ENCODE data around the gene ERGIC2.
"Not testable (repeated sequence)": the region's sequence is repeated elsewhere in the genome, so short reads cannot be mapped to it uniquely, and the experiment has no call there.

ERGIC2 gene

DNA sequence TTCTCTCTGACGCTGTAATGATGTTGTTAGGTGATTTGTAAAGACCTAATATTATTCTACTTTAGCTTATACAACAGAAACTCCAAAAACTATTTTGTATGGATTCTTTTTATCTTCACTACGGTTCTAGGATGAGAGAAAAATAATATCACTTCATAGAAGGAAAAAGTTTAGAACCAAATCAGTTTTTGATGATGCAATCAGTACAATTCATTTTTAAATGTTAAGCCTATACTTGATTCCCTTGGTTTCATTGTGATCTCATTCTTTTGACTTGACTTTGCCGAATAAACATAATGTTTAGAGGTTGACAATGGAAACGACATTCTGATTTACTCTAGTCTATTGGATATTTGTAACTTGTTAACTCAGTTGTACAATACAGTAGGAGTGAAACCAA lies 24.6 kb upstream of the ERGIC2 start:
- Histone ChIP-seq H3K36me3 (ENCODE audit: control insufficient read depth, insufficient read depth, low read length) (no peaks in the 10 kb centered on the region), H3K4me3 (ENCODE audit: insufficient read depth, low read depth, low read length, poor library complexity, severe bottlenecking) (no peak overlapping the region), H3K4me1 (ENCODE audit: control insufficient read depth, insufficient read depth, low read length, poor library complexity, severe bottlenecking) (no peaks in the 10 kb centered on the region), H3K27me3 (replicated peaks; ENCODE audit: control insufficient read depth, insufficient read depth, low read length, poor library complexity, severe bottlenecking) (no peaks in the 10 kb centered on the region), H3K27ac (ENCODE audit: insufficient read depth, low read length, poor library complexity, severe bottlenecking) (no peak overlapping the region), H3K9me3 (ENCODE audit: control insufficient read depth, low read length) (no peaks in the 10 kb centered on the region)
- no peak for DNase-seq

DNA sequence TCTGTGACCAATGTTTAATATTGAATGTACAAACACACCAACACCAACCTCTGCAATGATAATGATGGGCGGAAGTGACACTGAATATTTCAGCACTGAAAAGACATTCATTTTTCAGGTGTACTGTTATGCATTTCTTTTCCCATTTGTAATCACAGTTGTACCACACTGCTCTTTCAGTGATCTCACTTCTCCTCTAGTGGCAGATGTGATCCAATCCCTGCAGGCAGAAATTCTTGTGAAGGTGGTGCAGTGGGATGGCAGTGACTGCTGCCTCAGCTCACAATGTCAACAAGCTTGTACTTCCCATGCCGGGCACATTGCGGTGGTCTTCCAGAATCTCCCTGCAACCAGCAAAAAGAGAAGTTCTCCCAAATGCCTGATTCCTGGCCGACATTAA lies 23.0 kb upstream of the ERGIC2 start:
- Histone ChIP-seq H3K27ac (ENCODE audit: insufficient read depth, low read length, poor library complexity, severe bottlenecking) (no peak overlapping the region), H3K36me3 (ENCODE audit: control insufficient read depth, insufficient read depth, low read length) (no peaks in the 10 kb centered on the region), H3K4me3 (ENCODE audit: insufficient read depth, low read depth, low read length, poor library complexity, severe bottlenecking) (no peak overlapping the region), H3K4me1 (ENCODE audit: control insufficient read depth, insufficient read depth, low read length, poor library complexity, severe bottlenecking) (no peaks in the 10 kb centered on the region), H3K9me3 (ENCODE audit: control insufficient read depth, low read length) (no peaks in the 10 kb centered on the region), H3K27me3 (replicated peaks; ENCODE audit: control insufficient read depth, insufficient read depth, low read length, poor library complexity, severe bottlenecking) (no peaks in the 10 kb centered on the region)
- DNase-seq, result no peak

DNA sequence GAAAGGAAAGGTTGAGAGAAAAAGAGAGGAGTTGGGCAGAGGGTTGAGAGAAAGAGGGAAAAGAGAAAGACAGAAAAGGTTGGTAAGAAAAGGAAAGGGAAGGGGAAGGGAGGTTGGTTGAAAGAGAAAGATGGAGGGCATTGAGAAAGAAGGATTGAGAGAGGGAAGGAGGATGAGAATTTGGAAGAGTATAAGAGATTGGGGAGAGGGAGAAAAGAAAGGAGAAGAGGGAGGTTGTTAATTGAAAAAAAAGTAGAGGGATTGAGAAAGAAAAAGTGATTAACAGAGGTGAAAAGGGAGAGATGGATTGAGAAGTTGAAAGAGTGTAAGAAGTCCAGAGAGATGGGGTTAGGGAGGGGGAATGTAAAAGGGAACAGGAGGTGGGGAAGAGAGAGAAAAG lies 21.5 kb upstream of the ERGIC2 start:
- no peaks in the 10 kb centered on the region for H3K4me1 ChIP-seq (ENCODE audit: control insufficient read depth, insufficient read depth, low read length, poor library complexity, severe bottlenecking)
- no peak for DNase-seq

DNA sequence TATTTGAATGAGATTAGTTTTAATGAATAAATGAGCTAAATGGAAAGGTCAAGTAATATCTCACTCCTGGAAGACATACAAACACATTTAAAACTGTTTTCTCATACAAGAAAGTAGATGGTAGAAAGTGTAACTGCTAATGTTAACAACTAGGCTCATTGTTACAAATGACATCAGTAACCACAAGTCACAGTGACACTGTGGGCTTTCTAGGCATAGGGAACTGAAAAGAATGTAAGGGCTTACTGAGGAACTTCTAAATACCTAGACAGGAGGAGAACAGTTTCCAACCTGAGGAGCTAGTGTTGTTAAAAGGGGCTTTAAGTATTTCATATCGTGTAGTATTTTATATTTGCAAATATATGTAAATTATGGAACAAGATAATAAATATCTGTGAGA lies 17.5 kb upstream of the ERGIC2 start:
- DNase-seq, result no peak
- H3K4me3 ChIP-seq (ENCODE audit: insufficient read depth, low read depth, low read length, poor library complexity, severe bottlenecking), result no peak overlapping the region
- H3K9me3 ChIP-seq (ENCODE audit: control insufficient read depth, low read length), result no peaks in the 10 kb centered on the region
- H3K36me3 ChIP-seq (ENCODE audit: control insufficient read depth, insufficient read depth, low read length), result no peaks in the 10 kb centered on the region
- no peak overlapping the region for H3K27ac ChIP-seq (ENCODE audit: insufficient read depth, low read length, poor library complexity, severe bottlenecking)
- H3K4me1 ChIP-seq (ENCODE audit: control insufficient read depth, insufficient read depth, low read length, poor library complexity, severe bottlenecking), result no peaks in the 10 kb centered on the region
- H3K27me3 ChIP-seq (replicated peaks; ENCODE audit: control insufficient read depth, insufficient read depth, low read length, poor library complexity, severe bottlenecking), result no peaks in the 10 kb centered on the region

More for the DNA sequence above, 21.5 kb upstream of the ERGIC2 start:
- H3K9me3 ChIP-seq (ENCODE audit: control insufficient read depth, low read length), result no peaks in the 10 kb centered on the region
- H3K27ac ChIP-seq (ENCODE audit: insufficient read depth, low read length, poor library complexity, severe bottlenecking), result no peak overlapping the region
- no peaks in the 10 kb centered on the region for H3K36me3 ChIP-seq (ENCODE audit: control insufficient read depth, insufficient read depth, low read length)
- no peaks in the 10 kb centered on the region for H3K27me3 ChIP-seq (replicated peaks; ENCODE audit: control insufficient read depth, insufficient read depth, low read length, poor library complexity, severe bottlenecking)
- H3K4me3 ChIP-seq (ENCODE audit: insufficient read depth, low read depth, low read length, poor library complexity, severe bottlenecking), result no peak overlapping the region

DNA sequence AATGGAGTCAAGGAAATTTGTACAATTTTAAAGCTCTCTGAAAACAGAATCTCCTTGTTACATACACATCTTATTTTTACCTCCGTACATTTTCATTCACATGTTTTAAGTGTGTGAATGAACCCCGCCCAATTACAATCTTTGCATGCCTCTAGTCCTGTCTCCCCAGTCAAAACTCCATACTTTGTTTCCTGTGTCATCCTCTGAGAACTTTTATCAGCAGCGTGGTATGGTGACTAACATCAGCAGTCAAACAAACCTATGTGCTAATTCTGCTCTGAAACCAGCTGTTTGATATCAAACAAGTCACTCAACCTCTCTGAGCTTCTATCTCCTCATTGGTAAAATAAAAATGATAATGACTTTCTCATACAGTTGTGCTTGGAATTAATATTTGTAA lies 15.8 kb upstream of the ERGIC2 start:
- H3K9me3 ChIP-seq (ENCODE audit: control insufficient read depth, low read length), result no peaks in the 10 kb centered on the region
- no peaks in the 10 kb centered on the region for H3K36me3 ChIP-seq (ENCODE audit: control insufficient read depth, insufficient read depth, low read length)
- H3K27me3 ChIP-seq (replicated peaks; ENCODE audit: control insufficient read depth, insufficient read depth, low read length, poor library complexity, severe bottlenecking), result no peaks in the 10 kb centered on the region
- H3K4me1 ChIP-seq (ENCODE audit: control insufficient read depth, insufficient read depth, low read length, poor library complexity, severe bottlenecking), result no peaks in the 10 kb centered on the region
- no peak overlapping the region for H3K4me3 ChIP-seq (ENCODE audit: insufficient read depth, low read depth, low read length, poor library complexity, severe bottlenecking)
- H3K27ac ChIP-seq (ENCODE audit: insufficient read depth, low read length, poor library complexity, severe bottlenecking), result no peak overlapping the region
- DNase-seq, result no peak

DNA sequence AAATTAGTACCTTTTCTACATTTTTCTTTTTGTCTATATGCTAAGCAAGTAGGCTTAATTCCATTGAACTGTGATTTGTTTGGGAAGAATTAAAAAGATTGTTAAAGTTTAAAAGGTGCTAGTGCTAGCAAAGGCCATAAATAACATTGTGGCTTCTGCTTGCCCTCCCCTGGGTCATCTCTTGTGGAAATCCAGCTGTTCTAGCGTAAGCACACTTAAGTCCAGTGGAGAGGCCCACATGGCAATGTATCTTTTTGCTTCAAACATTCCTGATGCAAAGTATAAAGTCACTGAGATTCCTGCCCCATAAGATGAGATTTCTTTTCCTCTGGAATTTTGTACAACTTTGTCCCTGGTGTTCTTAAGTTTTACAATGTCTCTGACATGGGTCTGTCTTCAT lies 14.4 kb upstream of the ERGIC2 start:
- Histone ChIP-seq H3K27ac (ENCODE audit: insufficient read depth, low read length, poor library complexity, severe bottlenecking) (no peak overlapping the region), H3K4me3 (ENCODE audit: insufficient read depth, low read depth, low read length, poor library complexity, severe bottlenecking) (no peak overlapping the region), H3K27me3 (replicated peaks; ENCODE audit: control insufficient read depth, insufficient read depth, low read length, poor library complexity, severe bottlenecking) (no peaks in the 10 kb centered on the region), H3K4me1 (ENCODE audit: control insufficient read depth, insufficient read depth, low read length, poor library complexity, severe bottlenecking) (peaks cover 3% of the 10 kb centered on the region), H3K36me3 (ENCODE audit: control insufficient read depth, insufficient read depth, low read length) (no peaks in the 10 kb centered on the region), H3K9me3 (ENCODE audit: control insufficient read depth, low read length) (no peaks in the 10 kb centered on the region)
- no peak for DNase-seq

DNA sequence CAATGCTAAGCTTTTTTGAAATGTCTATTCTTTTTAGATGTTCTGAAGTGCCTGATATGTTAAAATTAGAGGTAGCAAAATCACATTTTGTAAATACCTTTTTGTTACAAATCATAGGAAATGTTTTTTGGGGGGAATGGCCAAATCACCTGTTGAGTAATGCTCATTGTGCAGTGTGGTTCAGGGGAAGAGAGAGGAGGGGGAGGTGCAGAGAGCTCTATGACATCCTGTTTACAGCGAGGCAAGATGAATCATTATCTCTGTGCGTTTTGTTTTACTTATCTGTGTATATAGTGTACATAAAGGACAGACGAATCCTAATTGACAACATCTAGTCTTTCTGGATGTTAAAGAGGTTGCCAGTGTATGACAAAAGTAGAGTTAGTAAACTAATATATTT lies 9.4 kb upstream of the ERGIC2 start:
- DNase-seq, result peak in 1 of 3 donors; percentile 6
- H3K27me3 ChIP-seq (replicated peaks; ENCODE audit: control insufficient read depth, insufficient read depth, low read length, poor library complexity, severe bottlenecking); H3K4me3 ChIP-seq (ENCODE audit: insufficient read depth, low read depth, low read length, poor library complexity, severe bottlenecking); H3K4me1 ChIP-seq (ENCODE audit: control insufficient read depth, insufficient read depth, low read length, poor library complexity, severe bottlenecking); H3K9me3 ChIP-seq (ENCODE audit: control insufficient read depth, low read length); H3K36me3 ChIP-seq (ENCODE audit: control insufficient read depth, insufficient read depth, low read length): not testable (repeated sequence)
- H3K27ac ChIP-seq (ENCODE audit: insufficient read depth, low read length, poor library complexity, severe bottlenecking), result peak overlapping the region; percentile 18

DNA sequence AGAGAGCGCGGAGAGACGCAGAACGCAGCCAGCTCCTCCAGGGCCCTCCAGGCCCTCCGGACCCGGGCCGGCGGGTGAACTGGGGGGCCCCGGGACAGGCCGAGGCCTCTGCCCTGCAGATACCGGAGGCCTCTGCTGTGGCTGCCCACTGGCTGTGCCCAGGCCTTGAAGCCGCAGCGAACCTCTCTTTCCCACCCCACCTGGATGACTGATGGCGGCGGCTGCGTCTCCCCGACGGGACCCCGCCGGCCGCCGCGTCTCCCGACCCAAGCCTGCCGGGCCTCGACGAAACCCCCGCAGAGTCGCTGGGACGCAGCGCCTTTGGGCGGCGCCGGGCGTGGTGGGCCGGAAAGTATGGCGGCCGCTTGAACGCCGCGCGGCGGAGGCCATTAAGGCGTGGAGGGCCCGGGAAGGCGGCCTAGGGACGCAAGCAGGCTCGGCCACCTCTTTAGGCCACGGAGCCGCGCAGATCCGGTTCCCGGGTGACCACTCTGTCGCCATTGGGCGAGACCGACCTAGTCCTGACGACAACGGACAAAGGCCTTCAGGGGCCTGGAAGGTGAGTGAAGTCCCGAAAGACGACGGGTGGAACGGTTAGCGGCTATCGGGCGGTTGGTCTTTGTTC lies 8.4 kb upstream of the ERGIC2 start:
- Histone ChIP-seq H3K27ac (ENCODE audit: insufficient read depth, low read length, poor library complexity, severe bottlenecking) (peak overlapping the region; percentile 45), H3K4me1 (ENCODE audit: control insufficient read depth, insufficient read depth, low read length, poor library complexity, severe bottlenecking) (peaks cover 6% of the 10 kb centered on the region), H3K4me3 (ENCODE audit: insufficient read depth, low read depth, low read length, poor library complexity, severe bottlenecking) (no peak overlapping the region), H3K36me3 (ENCODE audit: control insufficient read depth, insufficient read depth, low read length) (no peaks in the 10 kb centered on the region), H3K27me3 (replicated peaks; ENCODE audit: control insufficient read depth, insufficient read depth, low read length, poor library complexity, severe bottlenecking) (no peaks in the 10 kb centered on the region), H3K9me3 (ENCODE audit: control insufficient read depth, low read length) (no peaks in the 10 kb centered on the region)
- DNase-seq, result no peak

DNA sequence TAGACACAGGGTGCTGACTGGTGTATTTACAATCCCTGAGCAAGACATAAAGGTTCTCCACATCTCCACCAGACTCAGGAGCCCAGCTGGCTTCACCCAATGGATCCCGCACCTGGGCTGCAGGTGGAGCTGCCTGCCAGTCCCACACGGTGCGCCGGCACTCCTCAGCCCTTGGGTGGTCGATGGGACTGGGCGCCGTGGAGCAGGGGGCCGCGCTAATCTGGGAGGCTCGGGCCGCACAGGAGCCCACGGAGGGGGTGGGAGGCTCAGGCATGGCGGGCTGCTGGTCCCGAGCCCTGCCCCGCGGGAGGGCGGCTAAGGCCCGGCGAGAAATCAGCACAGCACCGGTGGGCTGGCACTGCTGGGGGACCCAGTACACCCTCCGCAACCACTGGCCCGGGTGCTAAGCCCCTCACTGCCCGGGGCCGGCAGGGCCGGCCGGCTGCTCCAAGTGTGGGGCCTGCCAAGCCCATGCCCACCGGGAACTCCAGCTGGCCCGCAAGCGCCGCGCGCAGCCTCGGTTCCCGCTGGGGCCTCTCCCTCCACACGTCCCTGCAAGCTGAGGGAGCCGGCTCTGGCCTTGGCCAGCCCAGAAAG lies 5.2 kb upstream of the ERGIC2 start:
- not testable (repeated sequence) for DNase-seq; H3K27me3 ChIP-seq (replicated peaks; ENCODE audit: control insufficient read depth, insufficient read depth, low read length, poor library complexity, severe bottlenecking); H3K27ac ChIP-seq (ENCODE audit: insufficient read depth, low read length, poor library complexity, severe bottlenecking); H3K4me1 ChIP-seq (ENCODE audit: control insufficient read depth, insufficient read depth, low read length, poor library complexity, severe bottlenecking); H3K9me3 ChIP-seq (ENCODE audit: control insufficient read depth, low read length); H3K36me3 ChIP-seq (ENCODE audit: control insufficient read depth, insufficient read depth, low read length); H3K4me3 ChIP-seq (ENCODE audit: insufficient read depth, low read depth, low read length, poor library complexity, severe bottlenecking)

DNA sequence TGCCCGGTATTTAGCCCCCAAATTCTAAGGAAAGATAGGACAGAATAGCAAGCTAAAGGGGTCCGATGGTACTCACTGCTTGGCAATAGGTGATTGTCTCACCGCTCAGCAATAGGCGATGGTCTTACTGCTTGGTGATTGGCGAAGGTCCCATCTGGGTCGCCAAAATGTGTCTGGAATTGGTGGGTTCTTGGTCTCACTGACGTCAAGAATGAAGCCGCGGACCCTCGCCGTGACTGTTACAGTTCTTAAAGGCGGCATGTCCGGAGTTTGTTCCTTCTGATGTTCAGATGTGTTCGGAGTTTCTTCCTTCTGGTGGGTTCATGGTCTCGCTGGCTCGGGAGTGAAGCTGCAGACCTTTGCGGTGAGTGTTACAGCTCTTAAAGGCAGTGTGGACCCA lies 4.2 kb upstream of the ERGIC2 start:
- DNase-seq; H3K27ac ChIP-seq (ENCODE audit: insufficient read depth, low read length, poor library complexity, severe bottlenecking); H3K9me3 ChIP-seq (ENCODE audit: control insufficient read depth, low read length); H3K4me3 ChIP-seq (ENCODE audit: insufficient read depth, low read depth, low read length, poor library complexity, severe bottlenecking); H3K36me3 ChIP-seq (ENCODE audit: control insufficient read depth, insufficient read depth, low read length); H3K27me3 ChIP-seq (replicated peaks; ENCODE audit: control insufficient read depth, insufficient read depth, low read length, poor library complexity, severe bottlenecking); H3K4me1 ChIP-seq (ENCODE audit: control insufficient read depth, insufficient read depth, low read length, poor library complexity, severe bottlenecking): not testable (repeated sequence)

Measured in effector memory CD4-positive, alpha-beta T cell (primary cell).